Cardiac septum (tissue), 1 donor: ENCODE results near the gene TMEM253. TPM values are rescaled to one million over a fixed set of nuclear protein-coding genes. Genes with fewer than 3 reads are reported as not detected.

ENCODE experiments used
- DNase-seq: peaks from one replicate; pipeline ENCODE4 v3.0.0-alpha.2; 2020; ENCODE audit warnings: low spot score
- intact Hi-C: fragments of 100-400 bp; cut with DNase I; formaldehyde crosslinking; loops from one replicate; pipeline ENCODE4 v1.14.0; 2022
- total RNA-seq: library from RNA; stranded (reverse); fragmentation: NEBNext Ultra II Directional; extraction: Animal tissue kit (Norgen Biotek cat#: 25700); gene quantifications from one replicate; pipeline ENCODE4 v1.2.1, GENCODE V29; 2021
- donor health status: DM: no; HTN: no; CAD: no.

TMEM253 gene
- total RNA-seq, 1 donor from 2014 or later, result 0.48 TPM

- no peak for DNase-seq
- intact Hi-C loops, result no loop called here
These were observed 20.3 kb downstream of the TMEM253 start for GRCh38 chr14:21121122-21121521.

- no peak for DNase-seq
- intact Hi-C loops, result no loop called here
These were observed 22.6 kb downstream of the TMEM253 start for GRCh38 chr14:21123429-21123828.

- intact Hi-C loops, result no loop called here
- no peak for DNase-seq
These were observed 33.0 kb downstream of the TMEM253 start for GRCh38 chr14:21133901-21134300.

GRCh38 chr14:21136024-21136423 lies 35.2 kb downstream of the TMEM253 start:
- DNase-seq, result no peak
- intact Hi-C loops, result no loop called here

- intact Hi-C loops, result no loop called here
- DNase-seq, result no peak
These were observed 41.5 kb downstream of the TMEM253 start for GRCh38 chr14:21142357-21142756.

- DNase-seq, result no peak
These were observed 44.6 kb downstream of the TMEM253 start for GRCh38 chr14:21145437-21145836.

GRCh38 chr14:21149641-21150367 lies 48.9 kb downstream of the TMEM253 start:
- intact Hi-C loops, result no loop called here
- no peak for DNase-seq

More at GRCh38 chr14:21145437-21145836, 44.6 kb downstream of the TMEM253 start:
- intact Hi-C loops, result no loop called here

Other genes with a start within 250 kb of the TMEM253 start
- not detected for gene RNASE3, start 209.7 kb upstream of the TMEM253 start, total RNA-seq
- 0.89 TPM for gene RNASE2, start 145.6 kb upstream of the TMEM253 start, total RNA-seq
- gene METTL17, start 111.1 kb upstream of the TMEM253 start, total RNA-seq, result 34.6 TPM
- gene SLC39A2, start 101.8 kb upstream of the TMEM253 start, total RNA-seq, result not detected
- gene NDRG2, start 76.0 kb upstream of the TMEM253 start, total RNA-seq, result 304 TPM
- gene TPPP2, start 70.8 kb upstream of the TMEM253 start, total RNA-seq, result 0.73 TPM
- not detected for gene RNASE13, start 66.3 kb upstream of the TMEM253 start, total RNA-seq
- gene RNASE7, start 58.7 kb upstream of the TMEM253 start, total RNA-seq, result not detected
- gene RNASE8, start 43.2 kb upstream of the TMEM253 start, total RNA-seq, result not detected
- gene ARHGEF40, start 30.8 kb upstream of the TMEM253 start, total RNA-seq, result 26.3 TPM
- gene ZNF219, start 2.4 kb upstream of the TMEM253 start, total RNA-seq, result 51.1 TPM
- not detected for gene OR5AU1, start 55.0 kb downstream of the TMEM253 start, total RNA-seq
- gene HNRNPC, start 168.4 kb downstream of the TMEM253 start, total RNA-seq, result 260 TPM
- not detected for gene RPGRIP1, start 179.0 kb downstream of the TMEM253 start, total RNA-seq